KMS-11 (cell line): ENCODE data around the gene CR1L.
"Not testable (repeated sequence)": the region's sequence is repeated elsewhere in the genome, so short reads cannot be mapped to it uniquely, and the experiment has no call there.

Source experiments
- H2AFZ ChIP-seq: fragments of 200-600 bp; sonication (generic); 2 replicates; pipeline ENCODE4 v1.6.1; 2016; ENCODE audit warnings: antibody characterized with exemption, mixed run types, low read depth
- H3K27ac ChIP-seq: fragments of 200-600 bp; sonication (generic); 2 replicates; pipeline ENCODE4 v1.6.1; 2016; ENCODE audit warnings: mild to moderate bottlenecking, mixed run types
- H3K27me3 ChIP-seq: fragments of 200-600 bp; sonication (generic); 2 replicates; pipeline ENCODE4 v1.6.1; 2017; ENCODE audit warnings: mild to moderate bottlenecking, low read depth, mixed run types, moderate library complexity; ENCODE audit not compliant: insufficient read depth
- H3K36me3 ChIP-seq: fragments of 200-600 bp; sonication (generic); 2 replicates; pipeline ENCODE4 v1.6.1; 2017; ENCODE audit warnings: mild to moderate bottlenecking, mixed run types; ENCODE audit not compliant: insufficient read depth
- H3K4me1 ChIP-seq: fragments of 200-600 bp; sonication (generic); 2 replicates; pipeline ENCODE4 v1.6.1; 2016; ENCODE audit warnings: mild to moderate bottlenecking, low read depth, mixed run types; ENCODE audit not compliant: poor library complexity, severe bottlenecking
- H3K4me2 ChIP-seq: fragments of 200-600 bp; sonication (generic); 2 replicates; pipeline ENCODE4 v1.7.0; 2016; ENCODE audit warnings: mild to moderate bottlenecking, mixed run types
- H3K4me3 ChIP-seq: fragments of 200-600 bp; sonication (generic); IDR thresholded peaks from 2 replicates; pipeline ENCODE4 v1.6.1; 2017; ENCODE audit warnings: low read depth, low read length, mixed read lengths; ENCODE audit not compliant: insufficient read depth
- H3K79me2 ChIP-seq: fragments of 200-600 bp; sonication (generic); 2 replicates; pipeline ENCODE4 v1.6.1; 2016; ENCODE audit warnings: low read depth, mixed run types; ENCODE audit not compliant: insufficient read depth
- H3K9ac ChIP-seq: fragments of 200-600 bp; sonication (generic); 2 replicates; pipeline ENCODE4 v1.6.1; 2016; ENCODE audit warnings: mild to moderate bottlenecking, mixed run types
- H4K20me1 ChIP-seq: fragments of 200-600 bp; sonication (generic); 2 replicates; pipeline ENCODE4 v1.6.1; 2016; ENCODE audit warnings: mild to moderate bottlenecking, mixed run types; ENCODE audit not compliant: insufficient read depth
- CTCF ChIP-seq: fragments of 200-600 bp; sonication (generic); conservative IDR thresholded peaks from 2 replicates; pipeline ENCODE4 v1.6.1; 2017; ENCODE audit warnings: low read depth, mild to moderate bottlenecking, antibody characterized with exemption, low read length, moderate library complexity, mixed read lengths

Gene CR1L

GRCh38 chr1:207763972-207764371, 119.0 kb downstream of the CR1L start:
- Histone ChIP-seq H3K4me2 (no peak overlapping the region), H3K4me1 (peaks cover 14% of the 10 kb centered on the region), H3K36me3 (peaks cover 9% of the 10 kb centered on the region; the same call in 1 of the 2 replicates), H3K79me2 (no peaks in the 10 kb centered on the region), H3K4me3 (no peak overlapping the region), H3K27me3 (no peaks in the 10 kb centered on the region), H3K9ac (no peak overlapping the region), H2AFZ (no peak overlapping the region), H4K20me1 (no peaks in the 10 kb centered on the region), H3K27ac (no peak overlapping the region)
- TF ChIP-seq CTCF: no peak

- TF ChIP-seq CTCF: no peak
- H2AFZ ChIP-seq: no peak overlapping the region
- H3K4me2 ChIP-seq: no peak overlapping the region
- no peaks in the 10 kb centered on the region for H4K20me1 ChIP-seq
- H3K27me3 ChIP-seq: no peaks in the 10 kb centered on the region
- no peak overlapping the region for H3K27ac ChIP-seq
- no peaks in the 10 kb centered on the region; the same call in 1 of the 2 replicates for H3K36me3 ChIP-seq
- H3K4me1 ChIP-seq: peaks cover 14% of the 10 kb centered on the region
- no peaks in the 10 kb centered on the region for H3K79me2 ChIP-seq
- no peak overlapping the region for H3K4me3 ChIP-seq
- H3K9ac ChIP-seq: no peak overlapping the region
Measured at GRCh38 chr1:207766569-207766968, 121.6 kb downstream of the CR1L start.

- H3K36me3 ChIP-seq, H4K20me1 ChIP-seq: not testable (repeated sequence)
- H3K79me2 ChIP-seq: peaks cover 12% of the 10 kb centered on the region; the same call in 1 of the 2 replicates
Measured at GRCh38 chr1:207770514-207770913, 125.6 kb downstream of the CR1L start.

More at GRCh38 chr1:207770514-207770913, 125.6 kb downstream of the CR1L start:
- H3K4me3 ChIP-seq, H3K27me3 ChIP-seq, H3K27ac ChIP-seq, H3K4me2 ChIP-seq, H3K9ac ChIP-seq, H2AFZ ChIP-seq: not testable (repeated sequence)
- peaks cover 14% of the 10 kb centered on the region for H3K4me1 ChIP-seq
